ENCODE measurements around the gene CD36.

The CD36 gene

GRCh38 chr7:80708123-80708522 is 69.7 kb downstream of the CD36 start:
- no peak for DNase-seq

GRCh38 chr7:80711531-80711930 is 73.1 kb downstream of the CD36 start:
- DNase-seq: no peak

GRCh38 chr7:80719261-80719660 is 80.8 kb downstream of the CD36 start:
- DNase-seq: no peak

GRCh38 chr7:80720146-80720545 is 81.7 kb downstream of the CD36 start:
- DNase-seq: no peak

- no peak for DNase-seq
These were observed 83.6 kb downstream of the CD36 start for GRCh38 chr7:80721883-80722615.

GRCh38 chr7:80722616-80723195 is 84.3 kb downstream of the CD36 start:
- DNase-seq: no peak

GRCh38 chr7:80724249-80724871 is 85.9 kb downstream of the CD36 start:
- DNase-seq: no peak

- DNase-seq: no peak
These were observed 86.8 kb downstream of the CD36 start for GRCh38 chr7:80725181-80725611.

Data from activated naive CD4-positive, alpha-beta T cell treated with Interleukin-2 at 50 U/mL for 16 hours (primary cell).